GM21360 (cell line): Measurements from ENCODE around the gene CCDC24.
A peak's percentile ranks its signal among the peaks of the same experiment; 100 is the strongest.

Experiments
- ATAC-seq: cut with Tn5 transposase; IDR thresholded peaks from one replicate; pipeline ENCODE4 v1.9.1; 2021; ENCODE audit warnings: mild to moderate bottlenecking, moderate library complexity; ENCODE audit not compliant: unreplicated experiment

The CCDC24 gene

GRCh38 chr1:43962324-43962723 lies 29.1 kb upstream of the CCDC24 start:
- ATAC-seq, result no peak

GRCh38 chr1:43963006-43963405 lies 28.4 kb upstream of the CCDC24 start:
- no peak for ATAC-seq

- no peak for ATAC-seq
Observed at GRCh38 chr1:43963890-43964289, 27.5 kb upstream of the CCDC24 start.

GRCh38 chr1:43965316-43965715 lies 26.1 kb upstream of the CCDC24 start:
- no peak for ATAC-seq

- no peak for ATAC-seq
Observed at GRCh38 chr1:43968348-43968948, 23.0 kb upstream of the CCDC24 start.

GRCh38 chr1:43969416-43969745 lies 22.0 kb upstream of the CCDC24 start:
- no peak for ATAC-seq

- ATAC-seq, result peak; percentile 82
Observed at GRCh38 chr1:43969746-43970466, 21.5 kb upstream of the CCDC24 start, which contains the start of gene DPH2. TSS of gene DPH2 (plus strand) at chr1:43970010. CDS start at chr1:43970176, 166 bp downstream.

GRCh38 chr1:43970502-43970901 lies 20.9 kb upstream of the CCDC24 start:
- ATAC-seq, result no peak

GRCh38 chr1:43970911-43971310 lies 20.5 kb upstream of the CCDC24 start:
- no peak for ATAC-seq

- no peak for ATAC-seq
Observed at GRCh38 chr1:43971336-43971980, 19.9 kb upstream of the CCDC24 start.

- ATAC-seq, result no peak
Observed at GRCh38 chr1:43973981-43974442, 17.4 kb upstream of the CCDC24 start.

- peak; percentile 58 for ATAC-seq
Observed at GRCh38 chr1:43974443-43975248, 16.8 kb upstream of the CCDC24 start, which contains the start of gene ATP6V0B. TSS of gene ATP6V0B (plus strand) at chr1:43974960. CDS start at chr1:43975041, 81 bp downstream.

- peak; percentile 4 for ATAC-seq
Observed at GRCh38 chr1:43975249-43975961, 16.0 kb upstream of the CCDC24 start.

- ATAC-seq, result no peak
Observed at GRCh38 chr1:43976045-43976444, 15.4 kb upstream of the CCDC24 start.

GRCh38 chr1:43976890-43977289 lies 14.5 kb upstream of the CCDC24 start:
- ATAC-seq, result no peak

GRCh38 chr1:43977376-43978263 lies 13.8 kb upstream of the CCDC24 start:
- ATAC-seq, result no peak

GRCh38 chr1:43978264-43978550 lies 13.2 kb upstream of the CCDC24 start:
- no peak for ATAC-seq

- ATAC-seq, result no peak
Observed at GRCh38 chr1:43978551-43979260, 12.7 kb upstream of the CCDC24 start, which contains the start of gene B4GALT2. TSS of gene B4GALT2 (plus strand) at chr1:43979210. CDS start at chr1:43981161, 1,951 bp downstream.

- no peak for ATAC-seq
Observed at GRCh38 chr1:43979261-43979527, 12.2 kb upstream of the CCDC24 start.
